PFSK-1 (cell line): ENCODE results near the gene OR6V1.

ENCODE experiments used
- FOXP2 ChIP-seq: optimal IDR thresholded peaks from 2 replicates; pipeline ENCODE3; 2011; ENCODE audit warnings: borderline replicate concordance, control low read depth, inconsistent platforms; ENCODE audit not compliant: insufficient read depth; ENCODE audit errors: extremely low read length, extremely low read depth
- POLR2AphosphoS5 ChIP-seq: IDR thresholded peaks from 2 replicates; pipeline ENCODE4 v1.6.1; 2012; ENCODE audit warnings: low read depth, mild to moderate bottlenecking, control low read depth, low read length, moderate library complexity
- REST ChIP-seq, 2 experiments: IDR thresholded peaks; 2 replicates each; pipeline versions ENCODE4 v1.6.1 to v1.8.0; 2011 to 2012; ENCODE audit warnings: low read depth in 2 of 2, low read length in 2 of 2, control low read depth in 1 of 2, inconsistent platforms in 1 of 2, mild to moderate bottlenecking in 1 of 2, moderate library complexity in 1 of 2; ENCODE audit not compliant: insufficient read depth in 1 of 2
- SIN3A ChIP-seq: IDR thresholded peaks from 2 replicates; pipeline ENCODE4 v1.6.1; 2012; ENCODE audit warnings: mild to moderate bottlenecking, low read length, moderate library complexity, borderline replicate concordance; ENCODE audit not compliant: insufficient read depth
- TAF1 ChIP-seq: IDR thresholded peaks from 2 replicates; pipeline ENCODE4 v1.6.1; 2012; ENCODE audit warnings: low read length, control low read depth, borderline replicate concordance; ENCODE audit not compliant: insufficient read depth

OR6V1 gene

DNA sequence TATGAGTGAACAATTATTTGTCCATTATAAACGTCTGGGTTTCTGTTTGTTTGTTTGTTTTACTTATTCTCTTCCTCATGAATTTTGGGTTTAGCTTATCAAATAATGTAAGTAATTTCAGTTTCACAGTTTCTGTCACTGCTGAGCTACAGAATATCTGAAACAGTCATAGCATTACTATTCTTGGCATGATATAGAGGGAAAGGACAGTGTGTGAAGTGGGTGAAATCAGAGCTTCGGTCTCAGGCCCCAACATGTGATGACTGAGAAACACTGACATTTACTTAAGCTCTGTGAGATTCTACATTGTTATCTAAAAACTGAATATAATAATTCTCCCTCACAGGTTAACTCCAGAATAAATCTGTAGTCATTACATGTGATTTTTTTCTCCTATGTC, 8.8 kb upstream of the OR6V1 start:
- TF ChIP-seq REST (IDR thresholded peaks at IDR 0.05; ENCODE audit: insufficient read depth in 1 of 2, low read depth in 2 of 2, low read length in 2 of 2) (no peak), TAF1 (no peak), SIN3A (no peak), FOXP2 (no peak), POLR2AphosphoS5 (no peak)

GRCh38 chr7:143046426-143046851, 5.7 kb upstream of the OR6V1 start:
- TF ChIP-seq FOXP2 = no peak
- no peak for TF ChIP-seq SIN3A
- no peak for TF ChIP-seq REST (IDR thresholded peaks at IDR 0.05; ENCODE audit: insufficient read depth in 1 of 2, low read depth in 2 of 2, low read length in 2 of 2)
- TF ChIP-seq TAF1 = no peak
- TF ChIP-seq POLR2AphosphoS5 = no peak

- TF ChIP-seq TAF1 (no peak), FOXP2 (no peak), POLR2AphosphoS5 (no peak), REST (IDR thresholded peaks at IDR 0.05; ENCODE audit: insufficient read depth in 1 of 2, low read depth in 2 of 2, low read length in 2 of 2) (no peak), SIN3A (no peak)
Observed at GRCh38 chr7:143047326-143047725, 4.8 kb upstream of the OR6V1 start.

DNA sequence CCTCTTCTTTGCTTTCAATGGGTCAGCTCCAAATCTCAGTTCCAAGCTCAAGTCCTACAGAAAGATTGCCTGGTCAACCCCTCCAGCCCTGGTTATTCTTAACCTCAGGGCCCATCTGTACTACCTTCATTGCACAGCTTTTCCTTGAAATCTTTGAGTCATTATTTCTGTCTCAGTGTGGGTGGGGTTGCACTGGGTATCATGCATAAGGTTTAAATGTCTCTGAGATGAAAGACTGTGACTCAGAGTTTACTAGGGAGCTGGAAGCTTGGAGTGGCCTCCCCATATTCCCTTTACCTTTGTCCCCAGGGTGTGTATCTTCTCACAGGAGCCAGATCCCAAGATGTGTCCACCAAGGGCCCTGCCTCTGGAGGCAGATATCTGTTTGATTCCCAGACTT, 3.3 kb upstream of the OR6V1 start:
- TF ChIP-seq FOXP2 = no peak
- TF ChIP-seq SIN3A = no peak
- TF ChIP-seq REST (IDR thresholded peaks at IDR 0.05; ENCODE audit: insufficient read depth in 1 of 2, low read depth in 2 of 2, low read length in 2 of 2) = no peak
- TF ChIP-seq POLR2AphosphoS5 = no peak
- TF ChIP-seq TAF1 = no peak

GRCh38 chr7:143049362-143049761, 2.8 kb upstream of the OR6V1 start:
- TF ChIP-seq REST (IDR thresholded peaks at IDR 0.05; ENCODE audit: insufficient read depth in 1 of 2, low read depth in 2 of 2, low read length in 2 of 2) (no peak), POLR2AphosphoS5 (no peak), SIN3A (no peak), FOXP2 (no peak), TAF1 (no peak)
